ENCODE results near the gene PLEKHA3.

DNA sequence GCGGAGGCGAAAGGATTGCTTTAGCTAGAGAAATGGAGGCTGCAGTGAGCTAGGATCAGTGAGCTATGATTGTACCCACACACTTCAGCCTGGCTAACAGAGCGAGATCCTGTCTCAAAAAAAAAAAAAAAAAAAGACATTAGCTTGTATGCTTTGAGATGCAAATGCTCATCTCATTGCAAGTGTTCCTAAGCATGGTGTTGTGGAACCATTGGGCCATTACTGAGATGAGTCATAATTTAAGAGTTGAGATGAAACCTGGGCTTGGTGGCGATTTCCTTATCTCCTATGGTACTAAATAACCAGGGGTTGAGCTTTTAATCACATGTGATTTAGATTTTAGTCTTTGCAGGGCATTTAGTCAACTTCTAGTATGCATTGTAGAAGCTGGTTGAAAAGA lies 2.2 kb downstream of the PLEKHA3 start:
- TF ChIP-seq, protein P1, sequence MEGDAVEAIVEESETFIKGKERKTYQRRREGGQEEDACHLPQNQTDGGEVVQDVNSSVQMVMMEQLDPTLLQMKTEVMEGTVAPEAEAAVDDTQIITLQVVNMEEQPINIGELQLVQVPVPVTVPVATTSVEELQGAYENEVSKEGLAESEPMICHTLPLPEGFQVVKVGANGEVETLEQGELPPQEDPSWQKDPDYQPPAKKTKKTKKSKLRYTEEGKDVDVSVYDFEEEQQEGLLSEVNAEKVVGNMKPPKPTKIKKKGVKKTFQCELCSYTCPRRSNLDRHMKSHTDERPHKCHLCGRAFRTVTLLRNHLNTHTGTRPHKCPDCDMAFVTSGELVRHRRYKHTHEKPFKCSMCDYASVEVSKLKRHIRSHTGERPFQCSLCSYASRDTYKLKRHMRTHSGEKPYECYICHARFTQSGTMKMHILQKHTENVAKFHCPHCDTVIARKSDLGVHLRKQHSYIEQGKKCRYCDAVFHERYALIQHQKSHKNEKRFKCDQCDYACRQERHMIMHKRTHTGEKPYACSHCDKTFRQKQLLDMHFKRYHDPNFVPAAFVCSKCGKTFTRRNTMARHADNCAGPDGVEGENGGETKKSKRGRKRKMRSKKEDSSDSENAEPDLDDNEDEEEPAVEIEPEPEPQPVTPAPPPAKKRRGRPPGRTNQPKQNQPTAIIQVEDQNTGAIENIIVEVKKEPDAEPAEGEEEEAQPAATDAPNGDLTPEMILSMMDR (IDR thresholded peaks at IDR 0.05) = no peak
- no peak for TF ChIP-seq EZH2 (IDR thresholded peaks at IDR 0.05)

Data from neural progenitor cell (in vitro differentiated cells).